ENCODE data around the gene GLIS1. TPM values are rescaled to one million over a fixed set of nuclear protein-coding genes. Genes with fewer than 3 reads are reported as not detected.

The GLIS1 gene
- total RNA-seq, 1 donor from 2014 or later: not detected

DNA sequence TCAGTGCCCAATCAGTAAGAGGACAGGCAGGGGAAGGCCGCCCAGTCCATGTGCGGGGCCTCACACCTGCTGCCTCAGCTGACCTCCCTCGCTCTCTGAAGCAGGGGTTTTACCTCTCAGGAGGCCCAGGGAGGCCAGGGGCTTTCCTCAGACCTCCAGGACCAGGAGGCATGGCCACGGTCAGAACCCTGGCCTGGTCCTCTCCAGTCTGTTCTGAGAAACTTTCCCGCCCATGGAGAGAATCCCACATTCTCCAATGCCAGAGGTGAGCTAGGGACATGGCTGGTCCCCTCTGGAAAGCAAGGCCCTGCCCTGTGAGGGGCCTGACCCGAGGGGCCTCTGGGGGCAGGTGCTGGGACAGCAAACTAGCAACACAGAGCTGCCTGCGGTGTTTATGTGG, 211.6 kb downstream of the GLIS1 start:
- ChIA-PET CTCF (no interaction called here), POLR2A (no interaction called here)
- DNase-seq (no peak), ATAC-seq (ENCODE audit: low read depth) (no peak)
- Mint-ChIP-seq H3K27ac (no peak overlapping the region), H3K4me1 (no peaks in the 10 kb centered on the region), H3K4me3 (no peak overlapping the region), H3K9me3 (no peaks in the 10 kb centered on the region), H3K36me3 (ENCODE audit: low read depth) (no peaks in the 10 kb centered on the region), H3K27me3 (no peaks in the 10 kb centered on the region)
- intact Hi-C loops (cut with micrococcal nuclease): no loop called here
- TF ChIP-seq, protein P1, sequence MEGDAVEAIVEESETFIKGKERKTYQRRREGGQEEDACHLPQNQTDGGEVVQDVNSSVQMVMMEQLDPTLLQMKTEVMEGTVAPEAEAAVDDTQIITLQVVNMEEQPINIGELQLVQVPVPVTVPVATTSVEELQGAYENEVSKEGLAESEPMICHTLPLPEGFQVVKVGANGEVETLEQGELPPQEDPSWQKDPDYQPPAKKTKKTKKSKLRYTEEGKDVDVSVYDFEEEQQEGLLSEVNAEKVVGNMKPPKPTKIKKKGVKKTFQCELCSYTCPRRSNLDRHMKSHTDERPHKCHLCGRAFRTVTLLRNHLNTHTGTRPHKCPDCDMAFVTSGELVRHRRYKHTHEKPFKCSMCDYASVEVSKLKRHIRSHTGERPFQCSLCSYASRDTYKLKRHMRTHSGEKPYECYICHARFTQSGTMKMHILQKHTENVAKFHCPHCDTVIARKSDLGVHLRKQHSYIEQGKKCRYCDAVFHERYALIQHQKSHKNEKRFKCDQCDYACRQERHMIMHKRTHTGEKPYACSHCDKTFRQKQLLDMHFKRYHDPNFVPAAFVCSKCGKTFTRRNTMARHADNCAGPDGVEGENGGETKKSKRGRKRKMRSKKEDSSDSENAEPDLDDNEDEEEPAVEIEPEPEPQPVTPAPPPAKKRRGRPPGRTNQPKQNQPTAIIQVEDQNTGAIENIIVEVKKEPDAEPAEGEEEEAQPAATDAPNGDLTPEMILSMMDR (IDR thresholded peaks at IDR 0.05): no peak

DNA sequence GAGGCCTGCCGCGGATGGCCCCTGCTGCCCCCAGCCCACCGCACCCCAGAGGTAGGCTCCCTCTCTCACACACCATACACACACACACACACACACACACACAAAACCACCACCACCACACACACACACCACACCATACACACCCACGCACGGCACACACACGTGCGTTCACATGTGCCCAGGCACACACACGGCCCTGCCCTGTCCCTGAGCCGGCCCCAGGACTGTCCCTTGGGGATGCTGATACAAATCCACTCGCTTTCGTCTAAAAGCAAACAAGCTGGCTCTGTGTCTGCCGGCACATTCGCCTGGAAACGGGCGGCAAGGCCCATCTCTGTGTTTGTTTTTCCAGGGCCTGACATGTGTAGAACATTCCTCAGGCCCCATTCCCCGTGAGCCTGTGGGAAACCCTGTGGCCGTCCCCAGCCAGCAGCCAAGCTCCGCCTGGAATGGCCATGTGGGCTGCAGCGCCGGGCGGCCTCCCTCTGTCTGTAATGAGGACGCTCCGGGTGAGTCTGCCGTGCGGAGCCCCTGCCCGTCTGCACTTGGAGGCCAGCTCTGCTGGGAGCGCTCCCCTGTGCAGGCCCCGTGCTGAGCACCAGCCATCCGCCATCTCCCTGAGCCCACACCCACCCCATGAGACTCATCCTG, 212.4 kb downstream of the GLIS1 start:
- DNase-seq (no peak), ATAC-seq (ENCODE audit: low read depth) (no peak)
- Mint-ChIP-seq H3K36me3 (ENCODE audit: low read depth) (no peaks in the 10 kb centered on the region), H3K4me3 (no peak overlapping the region), H3K4me1 (no peaks in the 10 kb centered on the region), H3K9me3 (no peaks in the 10 kb centered on the region), H3K27ac (no peak overlapping the region), H3K27me3 (no peaks in the 10 kb centered on the region)
- intact Hi-C loops (cut with micrococcal nuclease): no loop called here
- ChIA-PET POLR2A (no interaction called here), CTCF (no interaction called here)
- TF ChIP-seq, protein P1 (IDR thresholded peaks at IDR 0.05): no peak

DNA sequence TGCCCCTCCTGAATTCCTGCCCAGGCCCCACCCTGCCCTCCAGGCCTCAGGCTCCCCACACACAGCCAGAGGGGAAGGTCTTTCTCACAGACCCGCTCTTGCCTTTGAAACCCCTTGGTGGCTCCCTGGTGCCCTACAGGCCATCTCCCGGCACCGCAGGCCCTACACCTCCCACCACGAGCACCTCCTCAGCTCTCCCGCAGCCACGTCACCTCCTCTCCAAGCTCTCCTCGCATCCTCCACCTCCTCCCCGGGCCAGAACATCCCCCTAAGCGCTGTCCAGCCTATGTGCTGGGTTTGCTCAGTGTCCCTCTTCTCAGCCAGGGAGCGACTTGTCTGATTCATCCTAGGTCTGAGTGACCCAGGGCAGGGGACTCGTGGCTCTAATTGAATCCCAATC, 213.4 kb downstream of the GLIS1 start:
- ChIA-PET CTCF (no interaction called here), POLR2A (no interaction called here)
- no peaks in the 10 kb centered on the region for H3K9me3 Mint-ChIP-seq
- no peaks in the 10 kb centered on the region for H3K27me3 Mint-ChIP-seq
- no peaks in the 10 kb centered on the region for H3K4me1 Mint-ChIP-seq
- H3K36me3 Mint-ChIP-seq (ENCODE audit: low read depth): no peaks in the 10 kb centered on the region
- H3K27ac Mint-ChIP-seq: no peak overlapping the region
- TF ChIP-seq, protein P1 (IDR thresholded peaks at IDR 0.05): no peak
- no peak for ATAC-seq (ENCODE audit: low read depth)
- intact Hi-C loops (cut with micrococcal nuclease): no loop called here
- no peak for DNase-seq
- no peak overlapping the region for H3K4me3 Mint-ChIP-seq

DNA sequence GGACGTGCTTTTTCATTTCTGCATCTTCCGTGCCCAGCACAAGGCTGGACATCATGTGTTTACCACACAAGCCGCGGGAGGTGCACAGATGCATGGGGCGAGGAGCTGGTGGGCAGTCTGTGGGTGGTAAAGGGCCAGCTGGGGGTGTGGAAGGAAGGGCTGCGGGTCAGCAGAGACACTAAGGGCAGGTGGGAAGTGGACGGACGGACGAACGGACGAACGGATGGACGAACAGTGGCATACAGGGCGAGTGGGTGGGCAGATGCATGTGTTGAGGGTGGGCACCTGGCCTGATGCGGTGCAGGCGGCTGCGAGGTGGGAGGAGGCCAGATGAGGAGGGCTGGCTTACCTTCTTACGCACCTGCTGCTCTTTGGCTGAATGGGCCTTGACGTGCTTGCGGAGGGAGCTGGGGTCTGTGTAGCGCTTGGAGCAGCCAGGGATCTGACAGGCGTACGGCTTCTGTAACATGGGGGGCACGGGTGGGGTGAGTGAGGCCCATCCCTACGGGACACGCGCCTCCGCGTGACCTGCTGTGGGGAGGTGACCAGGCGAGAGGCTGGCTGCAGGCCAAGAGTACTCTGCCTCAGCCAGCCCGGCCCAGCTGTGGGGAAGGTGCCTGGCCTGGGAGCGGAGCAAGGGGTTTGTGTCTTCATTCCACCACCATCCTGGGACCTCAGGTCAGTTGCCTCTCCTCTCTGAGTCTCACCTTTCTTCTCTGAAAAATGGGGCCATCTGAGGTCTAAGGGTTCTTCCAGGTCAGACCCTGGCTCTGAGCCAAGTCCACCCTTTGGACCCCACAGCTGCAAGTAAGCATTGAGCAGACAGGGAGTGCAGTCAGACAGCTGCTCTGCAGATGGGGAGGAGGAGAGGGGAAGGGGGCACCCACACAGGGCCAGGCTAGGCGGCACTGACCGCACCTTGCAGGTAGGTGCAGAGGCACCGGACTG, 214.3 kb downstream of the GLIS1 start:
- no peak for DNase-seq
- H3K9me3 Mint-ChIP-seq: no peaks in the 10 kb centered on the region
- intact Hi-C loops (cut with micrococcal nuclease): no loop called here
- H3K27me3 Mint-ChIP-seq: no peaks in the 10 kb centered on the region
- TF ChIP-seq, protein P1 (IDR thresholded peaks at IDR 0.05): no peak
- no peaks in the 10 kb centered on the region for H3K4me1 Mint-ChIP-seq
- no peaks in the 10 kb centered on the region for H3K36me3 Mint-ChIP-seq (ENCODE audit: low read depth)
- no peak overlapping the region for H3K27ac Mint-ChIP-seq
- ChIA-PET POLR2A (no interaction called here), CTCF (no interaction called here)
- no peak overlapping the region for H3K4me3 Mint-ChIP-seq
- no peak for ATAC-seq (ENCODE audit: low read depth)

DNA sequence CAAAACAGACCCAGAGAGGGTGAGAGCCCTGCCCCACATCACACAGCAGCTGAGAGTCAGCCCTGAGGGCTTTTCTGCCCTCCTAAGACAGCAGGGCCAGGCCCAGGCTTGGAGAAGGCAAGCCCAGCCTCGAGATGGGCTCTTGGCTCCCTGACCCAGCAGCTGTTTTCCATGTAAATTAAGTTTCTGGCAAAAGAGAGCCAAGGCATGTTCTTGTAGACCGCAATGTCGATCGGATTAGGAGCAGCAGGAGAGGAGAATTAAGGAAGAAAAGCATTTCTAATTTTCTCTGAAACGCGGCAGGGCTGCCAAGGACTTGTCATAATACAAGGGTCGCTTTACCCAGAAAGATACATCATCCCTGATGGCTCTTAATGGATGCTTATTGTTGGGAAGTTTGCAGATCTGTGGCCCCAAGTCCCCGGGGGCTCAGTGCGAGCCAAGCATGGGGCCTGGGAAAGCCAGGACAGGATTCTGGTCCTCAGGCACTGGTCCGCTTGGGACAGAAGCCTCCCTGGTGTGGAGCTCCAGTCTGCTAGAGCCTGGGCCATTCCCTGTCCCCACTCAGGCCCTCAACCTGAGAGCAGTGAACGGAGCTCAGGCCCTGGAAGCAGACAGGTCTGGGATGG, 216.9 kb downstream of the GLIS1 start:
- TF ChIP-seq, protein P1 (IDR thresholded peaks at IDR 0.05): no peak
- no peaks in the 10 kb centered on the region for H3K9me3 Mint-ChIP-seq
- H3K27me3 Mint-ChIP-seq: no peaks in the 10 kb centered on the region
- H3K27ac Mint-ChIP-seq: no peak overlapping the region
- no peaks in the 10 kb centered on the region for H3K36me3 Mint-ChIP-seq (ENCODE audit: low read depth)
- ATAC-seq (ENCODE audit: low read depth) (no peak), DNase-seq (no peak)
- CTCF ChIA-PET: no interaction called here
- no peak overlapping the region for H3K4me3 Mint-ChIP-seq
- H3K4me1 Mint-ChIP-seq: no peaks in the 10 kb centered on the region
- intact Hi-C loops (cut with micrococcal nuclease): no loop called here
- POLR2A ChIA-PET: no interaction called here
